Measurements from ENCODE around the gene TAPBPL.

DNA sequence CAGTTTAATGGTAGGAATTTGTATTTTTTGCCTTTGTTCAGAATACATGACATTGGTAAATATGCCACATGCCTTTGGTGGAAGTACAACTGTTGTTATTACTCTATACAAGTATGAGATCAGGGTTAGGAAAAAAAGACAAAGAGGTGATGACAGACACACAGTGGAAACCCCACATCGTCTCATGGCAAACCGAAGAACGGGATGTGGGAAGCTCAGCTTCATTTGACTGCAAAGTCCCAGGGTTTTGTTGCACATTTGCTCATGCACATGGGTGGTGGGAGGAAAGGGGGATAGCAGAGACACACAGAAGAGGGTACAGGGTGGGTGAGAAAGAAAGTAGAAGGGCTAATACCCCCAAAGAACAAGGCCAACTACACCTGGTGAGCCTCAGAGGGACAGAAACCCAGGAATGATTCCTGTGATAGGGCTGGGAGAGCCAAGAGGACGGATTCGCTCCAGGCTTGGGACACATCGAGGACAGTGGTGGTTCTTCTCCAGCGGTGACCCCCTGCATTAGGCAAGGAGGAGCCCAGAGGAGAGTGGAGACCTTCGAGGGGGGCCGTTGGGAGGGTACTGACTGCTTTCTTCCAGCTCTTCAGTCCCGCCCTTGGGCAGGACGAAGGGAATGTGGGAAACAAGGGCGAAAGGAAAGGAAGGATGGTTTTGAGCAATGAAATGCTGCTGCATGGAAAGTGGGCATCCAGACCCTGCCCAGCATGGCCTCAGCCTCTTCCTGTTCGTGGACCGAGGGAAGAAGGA, 10.6 kb downstream of the TAPBPL start:
- TF ChIP-seq POLR2A (IDR thresholded peaks at IDR 0.05): no peak
- no peak for TF ChIP-seq CTCF (IDR thresholded peaks at IDR 0.05 in 8 of 11, conservative IDR thresholded peaks at IDR 0.05 in 3 of 11)
